GM12878 (cell line): ENCODE measurements around the gene CCNL2. TPM values are rescaled to one million over a fixed set of nuclear protein-coding genes. Genes with fewer than 3 reads are reported as not detected.

Experiments used
- ATAC-seq: fragments of 200-7000 bp; cut with Tn5 transposase; 3 replicates; pipeline ENCODE4 v1.9.1; 2020; ENCODE audit warnings: mild to moderate bottlenecking, moderate library complexity
- BruUV-seq: library from RNA; stranded (reverse); fragments of 400-500 nt; replicated peaks from 2 replicates; lab custom pipeline; 2021; lab: Mats Ljungman, UMichigan
- CTCF ChIA-PET: fragments of 300-600 bp; sonication (Branson Sonifier 250); formaldehyde crosslinking; extraction: SDS; loops from one replicate; lab custom pipeline; 2021; ENCODE audit warnings: inconsistent platforms; lab: Yijun Ruan, JAX
- POLR2A ChIA-PET: fragments of 350-600 bp; formaldehyde crosslinking; extraction: SDS; loops from one replicate; lab custom pipeline; 2021; ENCODE audit warnings: inconsistent platforms; lab: Charles Lee
- RAD21 ChIA-PET: fragments of 300-600 bp; sonication (Branson Sonifier 250); formaldehyde crosslinking; loops from one replicate; lab custom pipeline; 2023; ENCODE audit warnings: antibody characterized with exemption; ENCODE audit not compliant: unreplicated experiment; lab: Charles Lee
- SMC1A ChIA-PET: fragments of 300-600 bp; sonication (Branson Sonifier 250); formaldehyde crosslinking; loops from one replicate; lab custom pipeline; 2023; ENCODE audit not compliant: unreplicated experiment, uncharacterized antibody; lab: Charles Lee
- DNase-seq: peaks from one replicate; pipeline ENCODE4 v3.0.0-alpha.2; 2011; ENCODE audit warnings: low read depth, low spot score
- FAIRE-seq: peaks from 3 replicates; lab custom pipeline; 2011; peaks lifted over from hg19 to GRCh38; lab: Jason Lieb, UNC
- H2AFZ ChIP-seq: 2 replicates; pipeline ENCODE4 v1.6.0; 2011; ENCODE audit warnings: low read depth, low read length, control low read depth; ENCODE audit not compliant: control insufficient read depth
- H3K27ac ChIP-seq: 2 replicates; pipeline ENCODE4 v1.5.1; 2011; ENCODE audit warnings: control low read depth; ENCODE audit not compliant: control insufficient read depth, insufficient read depth
- H3K27me3 ChIP-seq, 2 experiments: replicated peaks in 1 of 2; 2 replicates each; pipeline versions ENCODE4 v1.6.0 to v1.6.1; 2011; ENCODE audit warnings: low read length in 1 of 2; ENCODE audit not compliant: control insufficient read depth in 2 of 2, insufficient read depth in 2 of 2
- H3K36me3 ChIP-seq, 2 experiments: 2 replicates each; pipeline ENCODE4 v1.5.1; 2011; ENCODE audit warnings: low read length in 1 of 2; ENCODE audit not compliant: control insufficient read depth in 2 of 2, insufficient read depth in 2 of 2
- H3K4me1 ChIP-seq: 2 replicates; pipeline ENCODE4 v1.6.1; 2011; ENCODE audit warnings: mild to moderate bottlenecking, low read length, moderate library complexity, mixed read lengths; ENCODE audit not compliant: control insufficient read depth, insufficient read depth
- H3K4me2 ChIP-seq: 2 replicates; pipeline ENCODE4 v1.6.0; 2011; ENCODE audit warnings: control low read depth; ENCODE audit not compliant: control insufficient read depth, insufficient read depth
- H3K4me3 ChIP-seq: fragments of 200-600 bp; sonication (generic); 2 replicates; pipeline ENCODE4 v1.5.1; 2016
- H3K79me2 ChIP-seq: 2 replicates; pipeline ENCODE4 v1.6.0; 2011; ENCODE audit warnings: low read length; ENCODE audit not compliant: control insufficient read depth, insufficient read depth
- H3K9ac ChIP-seq: 2 replicates; pipeline ENCODE4 v1.8.0; 2011; ENCODE audit warnings: low read length, control low read depth, mixed read lengths; ENCODE audit not compliant: control insufficient read depth, insufficient read depth
- H3K9me3 ChIP-seq: replicated peaks from 3 replicates; pipeline ENCODE4 v1.5.1; 2011; ENCODE audit warnings: mild to moderate bottlenecking, low read length; ENCODE audit not compliant: control insufficient read depth, insufficient read depth
- H4K20me1 ChIP-seq: 2 replicates; pipeline ENCODE4 v1.6.0; 2011; ENCODE audit not compliant: control insufficient read depth, insufficient read depth
- KAT2A ChIP-seq: conservative IDR thresholded peaks from 2 replicates; pipeline ENCODE4 v1.6.1; 2011; ENCODE audit warnings: low read depth, low read length; ENCODE audit not compliant: control insufficient read depth
- NR2C2 ChIP-seq: IDR thresholded peaks from 2 replicates; pipeline ENCODE4 v1.6.1; 2011; ENCODE audit warnings: borderline replicate concordance, low read depth; ENCODE audit not compliant: control insufficient read depth, insufficient read length
- POLR2A ChIP-seq: IDR thresholded peaks from 2 replicates; pipeline ENCODE4 v1.6.1; 2011; ENCODE audit warnings: low read depth, mild to moderate bottlenecking, low read length
- RUNX3 ChIP-seq: IDR thresholded peaks from 2 replicates; pipeline ENCODE4 v1.6.1; 2012; ENCODE audit warnings: low read length, inconsistent platforms
- SREBF1 ChIP-seq: IDR thresholded peaks from 2 replicates; pipeline ENCODE4 v1.6.1; 2012; ENCODE audit warnings: mild to moderate bottlenecking, low read length
- STAT1 ChIP-seq: fragments of 450-650 bp; conservative IDR thresholded peaks from 2 replicates; pipeline ENCODE4 v1.6.1; 2014; ENCODE audit warnings: antibody characterized with exemption, mild to moderate bottlenecking
- TCF3 ChIP-seq: IDR thresholded peaks from 2 replicates; pipeline ENCODE4 v1.6.1; 2012; ENCODE audit warnings: low read depth, mild to moderate bottlenecking, low read length, borderline replicate concordance; ENCODE audit not compliant: insufficient read depth
- ZSCAN29 ChIP-seq: fragments of 450-650 bp; IDR thresholded peaks from 2 replicates; pipeline ENCODE4 v1.6.1; 2017; ENCODE audit warnings: mild to moderate bottlenecking, moderate library complexity
- WGBS: methylation state at CpG from one replicate; pipeline ENCODE4 v1.1.6; 2016; ENCODE audit warnings: low lambda C conversion rate; ENCODE audit not compliant: insufficient replicate concordance, insufficient coverage; ENCODE audit errors: missing lambda C conversion rate; 5-methylcytosine and 5-hydroxymethylcytosine counted together
- in situ Hi-C: fragments of 300-500 bp; cut with MboI; formaldehyde crosslinking; loops from 9 replicates; pipeline ENCODE4 v1.14.3; 2018; ENCODE audit warnings: mixed read lengths
- intact Hi-C: fragments of 100-400 bp; cut with micrococcal nuclease; formaldehyde crosslinking; loops from one replicate; pipeline ENCODE4 v1.14.2; 2022; ENCODE audit not compliant: unreplicated experiment
- polyA plus RNA-seq, 11 experiments: library from polyadenylated mRNA; depleted of rRNA in 4 of 11; unstranded in 6 of 11; stranded (reverse) in 5 of 11; fragments of >200 nt; fragmentation: Nextera tagmentation in 4 of 11; fragmentation: Illumina TruSeq in 1 of 11; extraction: Ambion mirVana in 4 of 11; extraction: Trizol in 1 of 11; gene quantifications; 1 replicate in 1 of 11; 2 replicates in 10 of 11; pipeline versions ENCODE4 v1.2.1 to v1.2.3, GENCODE V29; 2011 to 2016; ENCODE audit warnings: inconsistent platforms in 2 of 11, missing spikeins in 2 of 11, low read depth in 1 of 11
- total RNA-seq, 4 experiments: library from RNA; depleted of rRNA in 3 of 4; stranded (reverse); fragments of >200 nt in 3 of 4; fragmentation: Illumina TruSeq in 1 of 4; extraction: Trizol in 1 of 4; gene quantifications; 2 replicates each; pipeline versions ENCODE4 v1.2.1 to v1.2.3, GENCODE V29; 2013 to 2021
- TF ChIP-seq, protein P1 (sequence below): fragments of 450-650 bp; IDR thresholded peaks from 2 replicates; pipeline ENCODE4 v1.6.1; 2017; ENCODE audit warnings: mild to moderate bottlenecking, moderate library complexity
- TF ChIP-seq, protein P2 (sequence below): IDR thresholded peaks from 2 replicates; pipeline ENCODE4 v1.6.1; 2011; ENCODE audit warnings: low read depth, mild to moderate bottlenecking, low read length, moderate library complexity, borderline replicate concordance; ENCODE audit errors: extremely low read depth
- TF ChIP-seq, protein P3 (sequence below): IDR thresholded peaks from 2 replicates; pipeline ENCODE4 v1.6.1; 2011; ENCODE audit warnings: borderline replicate concordance, low read depth, mild to moderate bottlenecking, moderate library complexity, low read length; ENCODE audit not compliant: insufficient read depth, poor library complexity, severe bottlenecking

The CCNL2 gene
- total and polyA plus RNA-seq, 10 of the 15 experiments (the other 5 are each of a cell fraction or from before 2014, with no cell fraction given): 2.1 to 143 (median 101) TPM

DNA sequence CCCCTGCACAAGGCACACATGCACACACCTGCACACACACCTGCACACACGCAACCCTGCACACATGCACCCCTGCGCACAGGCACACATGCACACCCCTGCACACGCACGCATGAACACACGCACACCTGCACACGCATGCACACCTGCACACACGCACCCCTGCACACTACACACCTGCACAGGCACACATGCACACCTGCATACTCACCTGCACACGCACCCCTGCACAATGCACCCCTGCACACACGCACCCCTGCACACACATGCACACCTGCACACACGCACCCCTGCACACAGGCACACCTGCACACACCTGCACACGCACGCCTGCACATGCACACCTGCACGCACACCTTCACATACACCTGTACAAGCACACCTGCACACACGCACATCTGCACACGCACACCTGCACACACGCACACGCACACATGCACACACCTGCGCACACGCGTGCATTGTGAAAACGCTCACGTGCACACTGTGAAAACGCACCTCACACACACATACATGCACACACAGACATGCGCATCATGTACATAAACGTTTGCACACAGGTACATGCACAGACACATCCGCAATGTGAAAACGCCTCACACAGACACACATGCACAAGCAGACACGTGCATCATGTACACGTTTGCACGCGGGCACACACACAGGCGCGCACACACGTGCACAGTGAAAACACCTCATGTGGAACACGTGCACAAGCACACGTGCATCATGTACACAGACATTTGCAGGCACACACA lies 58.2 kb downstream of the CCNL2 start:
- no peak overlapping the region for H3K4me2 ChIP-seq
- no peak overlapping the region for H2AFZ ChIP-seq
- H3K79me2 ChIP-seq: no peaks in the 10 kb centered on the region; the same call in 1 of the 2 replicates
- WGBS: 94% methylated on average over 36 of the region's 36 CpGs
- RAD21 ChIA-PET: no interaction called here
- intact Hi-C loops (no loop called here), in situ Hi-C loops (no loop called here)
- 0 out of 2 replicates have a peak, but pooled peaks have one; percentile 20 for TF ChIP-seq TCF3
- peak; percentile 30; the same call in 1 of the 2 replicates for TF ChIP-seq POLR2A
- no peak for TF ChIP-seq STAT1
- no peaks in the 10 kb centered on the region for H4K20me1 ChIP-seq
- H3K9ac ChIP-seq: no peak overlapping the region
- DNase-seq: no peak
- no peak for FAIRE-seq
- H3K4me1 ChIP-seq: no peaks in the 10 kb centered on the region
- ATAC-seq: no peak
- H3K27ac ChIP-seq: no peak overlapping the region
- H3K36me3 ChIP-seq: peaks cover 0 to 5% of the 10 kb centered on the region in 2 experiments
- no peaks in the 10 kb centered on the region for H3K9me3 ChIP-seq
- SMC1A ChIA-PET: no interaction called here
- CTCF ChIA-PET: no interaction called here
- POLR2A ChIA-PET: no interaction called here
- H3K4me3 ChIP-seq: no peak overlapping the region
- no TSS peak for BruUV-seq
- H3K27me3 ChIP-seq: no peaks in the 10 kb centered on the region

DNA sequence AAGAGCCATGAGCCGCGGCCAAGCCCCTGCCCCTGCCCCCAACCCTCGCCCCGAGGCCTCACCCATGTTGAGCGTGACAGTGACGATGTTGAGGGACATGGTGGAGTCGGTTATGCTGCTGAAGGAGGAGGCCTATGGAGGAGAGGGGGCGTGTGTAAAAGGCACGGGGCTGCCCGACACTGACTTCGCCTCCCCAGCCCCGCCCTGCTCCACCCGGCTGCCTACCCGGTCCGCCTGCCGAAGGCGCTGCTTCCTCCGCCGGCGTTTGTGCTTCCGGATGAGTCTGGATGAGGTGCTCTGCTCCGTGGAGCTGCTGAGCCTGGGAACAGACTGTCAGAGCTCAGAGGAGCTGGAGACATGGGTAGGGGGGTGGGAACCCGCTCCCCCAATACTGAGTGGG lies 59.0 kb downstream of the CCNL2 start:
- Histone ChIP-seq H2AFZ (no peak overlapping the region), H3K4me1 (no peaks in the 10 kb centered on the region), H3K79me2 (no peaks in the 10 kb centered on the region), H3K36me3 (peaks cover 0 to 5% of the 10 kb centered on the region in 2 experiments), H3K27ac (no peak overlapping the region), H3K4me2 (no peak overlapping the region), H4K20me1 (no peaks in the 10 kb centered on the region), H3K27me3 (no peaks in the 10 kb centered on the region), H3K4me3 (no peak overlapping the region), H3K9ac (no peak overlapping the region), H3K9me3 (no peaks in the 10 kb centered on the region)
- no peak for ATAC-seq
- BruUV-seq: no TSS peak
- 95% methylated on average over 23 of the region's 23 CpGs for WGBS
- DNase-seq: no peak
- no peak for FAIRE-seq
- in situ Hi-C loops: no loop called here
- ChIA-PET CTCF (no interaction called here), RAD21 (no interaction called here), SMC1A (no interaction called here), POLR2A (no interaction called here)
- intact Hi-C loops: no loop called here
- TF ChIP-seq RUNX3: no peak
- TF ChIP-seq, protein P1, sequence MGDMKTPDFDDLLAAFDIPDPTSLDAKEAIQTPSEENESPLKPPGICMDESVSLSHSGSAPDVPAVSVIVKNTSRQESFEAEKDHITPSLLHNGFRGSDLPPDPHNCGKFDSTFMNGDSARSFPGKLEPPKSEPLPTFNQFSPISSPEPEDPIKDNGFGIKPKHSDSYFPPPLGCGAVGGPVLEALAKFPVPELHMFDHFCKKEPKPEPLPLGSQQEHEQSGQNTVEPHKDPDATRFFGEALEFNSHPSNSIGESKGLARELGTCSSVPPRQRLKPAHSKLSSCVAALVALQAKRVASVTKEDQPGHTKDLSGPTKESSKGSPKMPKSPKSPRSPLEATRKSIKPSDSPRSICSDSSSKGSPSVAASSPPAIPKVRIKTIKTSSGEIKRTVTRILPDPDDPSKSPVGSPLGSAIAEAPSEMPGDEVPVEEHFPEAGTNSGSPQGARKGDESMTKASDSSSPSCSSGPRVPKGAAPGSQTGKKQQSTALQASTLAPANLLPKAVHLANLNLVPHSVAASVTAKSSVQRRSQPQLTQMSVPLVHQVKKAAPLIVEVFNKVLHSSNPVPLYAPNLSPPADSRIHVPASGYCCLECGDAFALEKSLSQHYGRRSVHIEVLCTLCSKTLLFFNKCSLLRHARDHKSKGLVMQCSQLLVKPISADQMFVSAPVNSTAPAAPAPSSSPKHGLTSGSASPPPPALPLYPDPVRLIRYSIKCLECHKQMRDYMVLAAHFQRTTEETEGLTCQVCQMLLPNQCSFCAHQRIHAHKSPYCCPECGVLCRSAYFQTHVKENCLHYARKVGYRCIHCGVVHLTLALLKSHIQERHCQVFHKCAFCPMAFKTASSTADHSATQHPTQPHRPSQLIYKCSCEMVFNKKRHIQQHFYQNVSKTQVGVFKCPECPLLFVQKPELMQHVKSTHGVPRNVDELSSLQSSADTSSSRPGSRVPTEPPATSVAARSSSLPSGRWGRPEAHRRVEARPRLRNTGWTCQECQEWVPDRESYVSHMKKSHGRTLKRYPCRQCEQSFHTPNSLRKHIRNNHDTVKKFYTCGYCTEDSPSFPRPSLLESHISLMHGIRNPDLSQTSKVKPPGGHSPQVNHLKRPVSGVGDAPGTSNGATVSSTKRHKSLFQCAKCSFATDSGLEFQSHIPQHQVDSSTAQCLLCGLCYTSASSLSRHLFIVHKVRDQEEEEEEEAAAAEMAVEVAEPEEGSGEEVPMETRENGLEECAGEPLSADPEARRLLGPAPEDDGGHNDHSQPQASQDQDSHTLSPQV: no peak
- TF ChIP-seq, protein P2, sequence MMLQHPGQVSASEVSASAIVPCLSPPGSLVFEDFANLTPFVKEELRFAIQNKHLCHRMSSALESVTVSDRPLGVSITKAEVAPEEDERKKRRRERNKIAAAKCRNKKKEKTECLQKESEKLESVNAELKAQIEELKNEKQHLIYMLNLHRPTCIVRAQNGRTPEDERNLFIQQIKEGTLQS: no peak
- no peak for TF ChIP-seq SREBF1
- TF ChIP-seq ZSCAN29: no peak
- TF ChIP-seq, protein P3, sequence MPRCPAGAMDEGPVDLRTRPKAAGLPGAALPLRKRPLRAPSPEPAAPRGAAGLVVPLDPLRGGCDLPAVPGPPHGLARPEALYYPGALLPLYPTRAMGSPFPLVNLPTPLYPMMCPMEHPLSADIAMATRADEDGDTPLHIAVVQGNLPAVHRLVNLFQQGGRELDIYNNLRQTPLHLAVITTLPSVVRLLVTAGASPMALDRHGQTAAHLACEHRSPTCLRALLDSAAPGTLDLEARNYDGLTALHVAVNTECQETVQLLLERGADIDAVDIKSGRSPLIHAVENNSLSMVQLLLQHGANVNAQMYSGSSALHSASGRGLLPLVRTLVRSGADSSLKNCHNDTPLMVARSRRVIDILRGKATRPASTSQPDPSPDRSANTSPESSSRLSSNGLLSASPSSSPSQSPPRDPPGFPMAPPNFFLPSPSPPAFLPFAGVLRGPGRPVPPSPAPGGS: no peak
- TF ChIP-seq NR2C2: no peak
- no peak for TF ChIP-seq KAT2A
